ENCODE measurements around the gene XRCC1. TPM values are rescaled to one million over a fixed set of nuclear protein-coding genes. Genes with fewer than 3 reads are reported as not detected.

Gene XRCC1
- polyA plus RNA-seq, 1 of the 3 experiments (the other 2 are of a cell fraction): 30.3 TPM

GRCh38 chr19:43599635-43600295 lies 24.4 kb upstream of the XRCC1 start:
- Histone ChIP-seq H3F3A (replicated peaks; ENCODE audit: insufficient read depth) (peaks cover 30% of the 10 kb centered on the region), H3K4me3 (ENCODE audit: low read depth in 2 of 2, low read length in 1 of 2) (no peak overlapping the region), H3K36me3 (replicated peaks in 1 of 2; ENCODE audit: control insufficient read depth in 1 of 2, insufficient read depth in 2 of 2, low read length in 1 of 2) (peaks cover 11 to 29% of the 10 kb centered on the region in 2 experiments), H4K20me1 (ENCODE audit: insufficient read depth) (no peaks in the 10 kb centered on the region), H3K4me1 (ENCODE audit: control insufficient read depth in 1 of 2, insufficient read depth in 2 of 2, low read depth in 1 of 2, low read length in 1 of 2) (peaks cover 0 to 15% of the 10 kb centered on the region in 2 experiments; a peak in 1 of 4 replicates), H3K27me3 (ENCODE audit: insufficient read depth) (no peaks in the 10 kb centered on the region), H3K9me2 (no peaks in the 10 kb centered on the region), H3K27ac (ENCODE audit: low read depth in 2 of 2, low read length in 1 of 2) (no peak overlapping the region), H3K9ac (no peak overlapping the region), H3K4me2 (no peak overlapping the region), H3K9me3 (no peaks in the 10 kb centered on the region), H3K79me2 (ENCODE audit: insufficient read depth) (peaks cover 55% of the 10 kb centered on the region), H2AFZ (ENCODE audit: low read depth) (no peak overlapping the region)
- POLR2A ChIA-PET: no interaction called here
- DNase-seq: no peak
- TF ChIP-seq YY1 (IDR thresholded peaks at IDR 0.05; ENCODE audit: low read depth) (no peak), RXRA (IDR thresholded peaks at IDR 0.05; ENCODE audit: borderline replicate concordance, low read depth) (no peak), RCOR1 (IDR thresholded peaks at IDR 0.05; ENCODE audit: low read length) (no peak), ZBTB33 (IDR thresholded peaks at IDR 0.05; ENCODE audit: borderline replicate concordance, low read depth) (no peak), RFX5 (IDR thresholded peaks at IDR 0.05; ENCODE audit: low read length) (no peak)
- 97% methylated on average over 4 of the region's 4 CpGs for WGBS (ENCODE audit: low lambda C conversion rate)
- CTCF ChIA-PET: interaction anchor here (0.7 to 1.9 kb wide), 5 partner anchors 16 to 175 kb away, joined by 3 to 5 read pairs (median 3); no protein-coding TSS in a partner anchor

- no peak for DNase-seq
- 93% methylated on average over 19 of the region's 19 CpGs for WGBS (ENCODE audit: low lambda C conversion rate)
- CTCF ChIA-PET: interaction anchor here (0.7 to 6.6 kb wide), 3 partner anchors 43 to 176 kb away, joined by 3 to 104 read pairs (median 5); no protein-coding TSS in a partner anchor
- no peaks in the 10 kb centered on the region for H3K27me3 ChIP-seq (ENCODE audit: insufficient read depth)
- peaks cover 12 to 29% of the 10 kb centered on the region in 2 experiments for H3K36me3 ChIP-seq (replicated peaks in 1 of 2; ENCODE audit: control insufficient read depth in 1 of 2, insufficient read depth in 2 of 2, low read length in 1 of 2)
- TF ChIP-seq GABPA (IDR thresholded peaks at IDR 0.05; ENCODE audit: low read depth) (no peak), MAX (IDR thresholded peaks at IDR 0.05; ENCODE audit: low read depth) (no peak), FOXM1 (IDR thresholded peaks at IDR 0.05; ENCODE audit: low read depth) (no peak), TAF1 (IDR thresholded peaks at IDR 0.05; ENCODE audit: borderline replicate concordance, low read depth, low read length) (no peak), PBX3 (IDR thresholded peaks at IDR 0.05) (no peak), NFIC (IDR thresholded peaks at IDR 0.05; ENCODE audit: borderline replicate concordance) (no peak), SIN3A (IDR thresholded peaks at IDR 0.05; ENCODE audit: borderline replicate concordance, low read depth, low read length) (no peak), JUND (IDR thresholded peaks at IDR 0.05) (no peak), POLR2AphosphoS5 (IDR thresholded peaks at IDR 0.05; ENCODE audit: low read depth, low read length) (no peak), IRF3 (IDR thresholded peaks at IDR 0.05; ENCODE audit: low read depth, low read length) (no peak), NRF1 (IDR thresholded peaks at IDR 0.05; ENCODE audit: low read depth, low read length) (no peak), MXI1 (IDR thresholded peaks at IDR 0.05; ENCODE audit: low read depth, low read length) (no peak)
- no peak overlapping the region; the same call in 1 of the 2 replicates for H3K4me2 ChIP-seq
- H3K9ac ChIP-seq: no peak overlapping the region
- H3K4me3 ChIP-seq (ENCODE audit: low read depth in 2 of 2, low read length in 1 of 2): no peak overlapping the region
- peaks cover 66% of the 10 kb centered on the region for H3K79me2 ChIP-seq (ENCODE audit: insufficient read depth)
- H3K27ac ChIP-seq (ENCODE audit: low read depth in 2 of 2, low read length in 1 of 2): no peak overlapping the region
- no peak overlapping the region for H2AFZ ChIP-seq (ENCODE audit: low read depth)
- no peaks in the 10 kb centered on the region for H3K9me3 ChIP-seq
- POLR2A ChIA-PET: no interaction called here
- H3K9me2 ChIP-seq: no peaks in the 10 kb centered on the region
- peaks cover 8 to 21% of the 10 kb centered on the region in 2 experiments; a peak in 2 of 4 replicates for H3K4me1 ChIP-seq (ENCODE audit: control insufficient read depth in 1 of 2, insufficient read depth in 2 of 2, low read depth in 1 of 2, low read length in 1 of 2)
- peaks cover 30% of the 10 kb centered on the region for H3F3A ChIP-seq (replicated peaks; ENCODE audit: insufficient read depth)
- peaks cover 9% of the 10 kb centered on the region; the same call in 1 of the 2 replicates for H4K20me1 ChIP-seq (ENCODE audit: insufficient read depth)
Observed at GRCh38 chr19:43598445-43599240, 23.3 kb upstream of the XRCC1 start.

Measured in SK-N-SH (cell line).